ENCODE data around the gene XAGE3.
"Not testable (repeated sequence)": the region's sequence is repeated elsewhere in the genome, so short reads cannot be mapped to it uniquely, and the experiment has no call there.

GRCh38 chrX:52907137-52907536 lies 39.3 kb upstream of the XAGE3 start:
- TF ChIP-seq CTCF, POLR2A, POLR2AphosphoS5 (IDR thresholded peaks at IDR 0.05): not testable (repeated sequence)

Measured in suprapubic skin (tissue), 4 donors.